Adipocyte (in vitro differentiated cells): ENCODE results near the gene OBI1.

Experiments used
- DNase-seq: peaks from one replicate; pipeline ENCODE4 v3.0.0-alpha.2; 2015; ENCODE audit warnings: low read depth
- H3K27me3 ChIP-seq: replicated peaks from 2 replicates; pipeline ENCODE4 v1.7.0; 2013; ENCODE audit warnings: mild to moderate bottlenecking, low read length, moderate library complexity; ENCODE audit not compliant: control insufficient read depth, insufficient read depth
- H3K36me3 ChIP-seq: 2 replicates; pipeline ENCODE4 v1.7.0; 2013; ENCODE audit warnings: low read length, mild to moderate bottlenecking, moderate library complexity; ENCODE audit not compliant: control insufficient read depth, insufficient read depth, severe bottlenecking
- H3K4me1 ChIP-seq: 2 replicates; pipeline ENCODE4 v1.7.0; 2013; ENCODE audit warnings: mild to moderate bottlenecking, low read length, moderate library complexity; ENCODE audit not compliant: control insufficient read depth, insufficient read depth
- H3K4me3 ChIP-seq: 2 replicates; pipeline ENCODE4 v1.7.0; 2013; ENCODE audit warnings: mild to moderate bottlenecking, low read length, moderate library complexity
- H3K9ac ChIP-seq: 2 replicates; pipeline ENCODE4 v1.7.0; 2013; ENCODE audit warnings: mild to moderate bottlenecking, low read length, moderate library complexity
- H3K9me3 ChIP-seq: 2 replicates; pipeline ENCODE4 v1.7.0; 2013; ENCODE audit warnings: mild to moderate bottlenecking, low read length, moderate library complexity; ENCODE audit not compliant: control insufficient read depth

The OBI1 gene

DNA sequence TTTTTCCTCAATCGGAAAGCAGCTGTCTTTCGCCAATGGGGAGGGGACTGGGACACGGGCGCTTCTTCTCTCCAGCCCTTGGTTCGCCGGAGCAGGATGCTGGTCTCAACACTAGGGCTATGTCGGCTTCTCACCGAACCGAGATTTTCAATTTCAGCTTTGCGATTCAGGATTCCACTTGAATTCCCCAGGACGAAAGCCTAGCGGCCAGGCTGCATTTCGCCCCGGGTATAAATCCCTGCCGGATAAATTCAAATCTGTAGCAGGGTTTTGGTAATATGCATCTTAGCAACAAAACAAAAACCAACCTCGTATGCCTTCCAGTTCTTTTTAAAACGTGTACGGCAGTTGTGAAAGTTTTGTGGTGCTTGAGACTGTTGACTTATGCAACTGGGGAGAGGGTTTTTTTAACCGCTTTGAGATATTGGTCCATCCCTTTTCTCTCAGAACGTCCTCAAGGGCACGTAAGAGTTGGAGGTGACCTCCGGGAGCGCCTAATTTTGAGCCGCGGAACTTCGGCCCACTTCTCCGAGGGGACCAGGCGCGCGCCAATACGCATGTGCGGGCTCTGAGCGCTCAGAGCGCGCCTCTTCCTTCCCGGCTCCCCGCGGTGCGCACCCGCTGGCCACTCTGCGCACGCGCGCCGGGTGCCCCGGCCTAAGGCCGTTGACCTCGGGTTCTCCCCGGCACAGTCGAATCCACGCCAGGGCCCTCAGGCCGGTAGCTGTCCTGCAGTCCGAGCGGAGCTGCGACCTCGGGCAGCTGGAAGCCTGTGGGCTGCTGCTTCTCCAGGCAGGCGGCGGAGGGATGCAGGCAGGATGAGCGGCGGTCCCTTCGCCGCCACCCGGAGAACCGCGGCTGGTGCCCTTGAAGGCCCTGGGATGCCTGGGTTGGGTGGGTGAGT is 63.2 kb downstream of the OBI1 start:
- Histone ChIP-seq H3K4me1 (no peaks in the 10 kb centered on the region), H3K4me3 (no peak overlapping the region), H3K36me3 (no peaks in the 10 kb centered on the region), H3K9ac (no peak overlapping the region), H3K27me3 (peaks cover 99% of the 10 kb centered on the region), H3K9me3 (peaks cover 15% of the 10 kb centered on the region)
- DNase-seq = no peak

DNA sequence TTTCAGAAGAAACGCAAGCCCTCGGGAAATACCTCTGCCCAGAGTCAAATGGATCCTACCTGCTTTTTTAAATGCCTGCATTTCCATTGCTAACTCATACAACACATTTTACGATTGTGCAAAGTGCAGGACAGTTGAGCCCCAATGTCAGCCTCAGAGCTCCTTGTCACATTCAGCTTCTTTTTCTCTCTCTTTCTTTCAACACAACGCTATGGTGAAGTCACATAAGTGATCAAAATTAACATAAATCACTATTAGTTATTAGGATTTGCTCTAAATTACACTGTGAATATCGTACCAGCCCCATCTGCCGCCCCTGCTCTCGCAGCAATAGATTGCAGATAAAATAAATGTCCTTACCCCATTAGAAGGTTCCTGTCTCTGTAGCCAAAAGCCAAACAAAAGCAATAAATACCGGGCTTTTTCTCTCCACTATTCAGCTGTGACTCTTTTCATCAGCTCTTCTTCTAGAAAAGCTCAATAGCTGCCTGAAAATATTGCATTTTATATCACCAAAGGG is 64.4 kb downstream of the OBI1 start:
- no peak for DNase-seq
- Histone ChIP-seq H3K4me1 (no peaks in the 10 kb centered on the region), H3K27me3 (peaks cover 96% of the 10 kb centered on the region), H3K9ac (no peak overlapping the region), H3K36me3 (no peaks in the 10 kb centered on the region), H3K4me3 (no peak overlapping the region), H3K9me3 (peaks cover 13% of the 10 kb centered on the region)

DNA sequence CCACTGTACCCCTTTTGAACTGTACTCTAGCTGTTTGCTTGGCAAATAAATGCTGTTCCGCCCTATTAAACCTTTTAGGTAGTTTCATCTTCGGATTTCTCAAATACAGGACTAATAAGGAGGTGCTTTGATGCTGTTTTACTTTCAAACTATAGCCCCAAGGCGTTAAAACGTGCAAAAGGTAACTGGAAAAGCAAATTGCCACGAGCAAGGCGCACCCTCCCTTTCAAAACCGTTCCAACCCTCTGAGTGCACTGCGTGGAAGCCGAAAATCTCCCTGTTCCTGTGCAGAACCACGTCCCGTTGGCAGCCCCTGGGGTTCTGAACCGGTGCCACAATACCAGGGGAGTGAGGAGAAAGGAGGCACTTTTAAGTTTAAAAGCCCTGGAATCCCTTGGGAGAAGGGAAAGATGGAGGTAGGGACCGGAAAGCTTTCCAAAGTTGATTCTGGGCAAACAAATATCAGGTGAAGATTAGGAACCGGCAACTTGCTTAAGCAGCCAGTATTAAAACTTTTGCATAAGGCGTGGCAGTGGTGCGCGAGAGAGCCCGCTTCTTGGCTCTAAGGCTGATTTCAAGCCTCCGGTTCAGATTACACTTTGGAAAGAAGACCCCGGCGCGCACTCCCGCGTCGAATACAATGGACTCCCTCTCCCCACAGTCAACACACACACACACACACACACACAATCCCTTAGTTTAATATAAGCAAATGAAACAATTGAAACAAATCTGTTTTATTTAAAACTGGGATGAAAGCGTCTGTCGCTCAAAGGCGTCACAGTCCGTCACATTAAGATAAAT is 65.1 kb downstream of the OBI1 start:
- DNase-seq = no peak
- Histone ChIP-seq H3K9me3 (peaks cover 9% of the 10 kb centered on the region), H3K4me1 (no peaks in the 10 kb centered on the region), H3K36me3 (no peaks in the 10 kb centered on the region), H3K9ac (no peak overlapping the region), H3K4me3 (no peak overlapping the region), H3K27me3 (peaks cover 95% of the 10 kb centered on the region)

DNA sequence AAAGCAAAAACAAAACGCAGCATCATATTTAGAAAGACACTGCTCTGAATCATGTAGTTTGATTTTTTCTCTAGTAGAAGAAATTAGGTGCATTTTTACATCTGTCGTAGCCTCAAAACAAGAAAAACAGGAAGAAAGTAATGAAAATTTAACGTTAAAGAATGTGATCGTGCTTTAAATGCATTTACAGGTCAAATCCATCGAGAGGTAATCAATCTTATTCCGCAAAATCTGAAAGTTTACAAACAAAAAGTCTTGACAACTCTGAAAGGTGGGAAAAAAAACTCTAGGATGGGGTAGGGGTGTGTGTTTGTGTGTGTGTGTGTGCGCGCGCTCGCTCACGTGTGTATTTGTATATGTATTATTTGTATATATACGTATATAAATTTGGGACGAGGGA is 65.8 kb downstream of the OBI1 start:
- Histone ChIP-seq H3K9me3 (peaks cover 9% of the 10 kb centered on the region), H3K4me1 (no peaks in the 10 kb centered on the region), H3K4me3 (no peak overlapping the region), H3K27me3 (peaks cover 95% of the 10 kb centered on the region), H3K9ac (no peak overlapping the region), H3K36me3 (no peaks in the 10 kb centered on the region)
- DNase-seq = no peak

DNA sequence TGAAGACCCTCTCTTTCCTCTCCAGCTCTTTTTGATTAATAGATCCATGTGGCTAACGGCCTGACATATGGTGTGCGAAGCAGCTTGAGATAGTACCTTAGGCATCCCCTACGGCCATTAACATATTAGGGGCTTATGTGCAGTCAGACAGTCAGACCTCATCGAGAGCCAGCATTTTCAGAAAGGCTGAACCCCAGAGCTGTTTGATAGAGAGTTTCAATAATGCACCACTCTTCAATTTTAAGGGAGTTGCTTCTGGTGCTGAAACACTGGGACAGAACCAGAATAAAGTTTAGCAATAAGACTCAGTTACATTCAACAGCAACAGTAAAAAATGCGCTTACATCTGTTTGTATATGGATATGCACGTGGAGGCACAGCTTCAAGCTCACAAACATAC is 66.4 kb downstream of the OBI1 start:
- no peaks in the 10 kb centered on the region for H3K36me3 ChIP-seq
- no peak overlapping the region for H3K9ac ChIP-seq
- H3K9me3 ChIP-seq = peaks cover 4% of the 10 kb centered on the region
- no peak for DNase-seq
- peaks cover 95% of the 10 kb centered on the region for H3K27me3 ChIP-seq
- no peak overlapping the region for H3K4me3 ChIP-seq
- H3K4me1 ChIP-seq = no peaks in the 10 kb centered on the region

DNA sequence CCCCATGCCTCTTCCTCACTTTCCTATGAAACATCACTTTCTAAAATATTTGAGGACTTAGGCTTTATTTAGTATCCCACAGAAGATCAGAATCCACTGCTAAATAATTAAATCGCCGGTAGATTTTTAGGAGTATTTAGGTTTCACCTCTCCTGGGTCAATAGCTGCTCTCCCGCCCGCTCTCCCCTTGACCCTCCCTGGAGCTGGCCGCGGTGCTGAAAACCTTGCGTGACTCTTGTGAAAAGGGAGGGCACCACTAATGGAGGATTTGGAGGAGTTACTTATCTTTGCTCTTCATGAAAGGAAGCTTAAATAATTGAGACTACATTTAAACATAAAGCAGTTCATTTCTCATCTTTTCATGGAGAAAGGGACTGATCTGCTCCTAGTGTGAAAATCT is 69.7 kb downstream of the OBI1 start:
- H3K36me3 ChIP-seq = no peaks in the 10 kb centered on the region
- H3K9ac ChIP-seq = no peak overlapping the region
- H3K27me3 ChIP-seq = peaks cover 81% of the 10 kb centered on the region
- DNase-seq = no peak
- H3K4me1 ChIP-seq = no peaks in the 10 kb centered on the region
- peaks cover 9% of the 10 kb centered on the region for H3K9me3 ChIP-seq
- H3K4me3 ChIP-seq = no peak overlapping the region

DNA sequence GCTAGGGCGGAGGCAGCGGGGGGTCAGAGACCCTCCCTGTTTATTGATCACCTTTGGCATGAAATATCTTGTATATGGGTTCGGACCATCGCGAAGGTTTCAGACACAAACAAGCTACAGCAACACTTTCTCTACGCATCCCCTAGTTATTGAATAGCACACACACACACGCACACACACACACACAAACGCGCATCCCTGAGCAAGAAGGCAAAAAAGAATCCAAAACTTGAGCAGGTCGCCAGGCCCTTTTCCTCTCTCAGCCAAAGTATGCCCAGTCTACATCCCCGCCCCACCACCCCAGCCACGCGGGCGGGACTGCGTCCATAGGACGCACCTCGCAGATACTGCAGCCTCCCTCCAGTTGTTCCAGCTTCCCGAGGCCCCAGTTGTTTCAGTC is 71.6 kb downstream of the OBI1 start:
- H3K27me3 ChIP-seq = peaks cover 62% of the 10 kb centered on the region
- H3K4me3 ChIP-seq = no peak overlapping the region
- DNase-seq = no peak
- no peaks in the 10 kb centered on the region for H3K36me3 ChIP-seq
- peaks cover 6% of the 10 kb centered on the region for H3K9me3 ChIP-seq
- H3K4me1 ChIP-seq = no peaks in the 10 kb centered on the region
- H3K9ac ChIP-seq = no peak overlapping the region

DNA sequence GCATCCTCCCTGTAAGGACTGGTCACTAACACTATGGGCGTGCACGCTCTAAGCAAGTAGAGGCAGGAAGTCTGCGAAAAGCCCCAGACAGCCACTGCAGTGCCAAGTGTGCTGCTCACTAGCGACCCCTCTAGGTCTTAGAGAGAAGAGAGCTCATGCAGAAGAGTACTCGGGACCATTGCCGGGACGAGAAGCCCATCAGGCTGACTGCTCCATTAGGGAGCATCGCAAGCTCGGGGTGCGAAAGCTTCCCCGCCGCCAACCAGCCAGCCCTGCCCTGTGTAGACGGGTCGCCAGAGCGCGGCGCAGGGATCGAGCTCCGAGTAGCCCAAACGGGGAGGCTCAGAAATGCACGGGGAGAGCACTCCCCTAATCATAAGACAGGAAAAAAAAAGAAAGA is 72.2 kb downstream of the OBI1 start:
- no peaks in the 10 kb centered on the region for H3K36me3 ChIP-seq
- no peak overlapping the region for H3K4me3 ChIP-seq
- H3K4me1 ChIP-seq = no peaks in the 10 kb centered on the region
- H3K9me3 ChIP-seq = peaks cover 6% of the 10 kb centered on the region
- H3K9ac ChIP-seq = no peak overlapping the region
- H3K27me3 ChIP-seq = peaks cover 57% of the 10 kb centered on the region
- DNase-seq = no peak

DNA sequence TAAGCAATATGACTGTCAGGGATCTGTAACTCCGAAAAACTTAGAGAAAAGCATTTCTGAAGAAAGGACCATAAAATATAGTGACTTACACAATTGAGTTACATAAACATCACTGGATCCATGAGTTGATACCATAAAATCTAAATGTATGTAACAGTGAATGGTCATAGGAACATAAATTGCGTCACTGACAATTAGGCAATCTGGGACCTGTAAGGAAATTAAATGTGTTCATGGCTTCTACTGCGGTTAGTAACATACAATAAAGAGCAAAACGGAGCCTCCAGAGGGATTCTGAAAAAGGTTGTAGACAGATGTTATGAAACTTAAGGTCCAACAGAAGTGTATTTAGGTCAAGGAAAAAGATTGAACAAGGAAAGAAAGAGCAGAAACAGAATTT is 82.7 kb downstream of the OBI1 start:
- Histone ChIP-seq H3K4me3 (no peak overlapping the region), H3K36me3 (no peaks in the 10 kb centered on the region), H3K9ac (no peak overlapping the region), H3K27me3 (peaks cover 8% of the 10 kb centered on the region), H3K4me1 (no peaks in the 10 kb centered on the region), H3K9me3 (peaks cover 3% of the 10 kb centered on the region)
- no peak for DNase-seq

DNA sequence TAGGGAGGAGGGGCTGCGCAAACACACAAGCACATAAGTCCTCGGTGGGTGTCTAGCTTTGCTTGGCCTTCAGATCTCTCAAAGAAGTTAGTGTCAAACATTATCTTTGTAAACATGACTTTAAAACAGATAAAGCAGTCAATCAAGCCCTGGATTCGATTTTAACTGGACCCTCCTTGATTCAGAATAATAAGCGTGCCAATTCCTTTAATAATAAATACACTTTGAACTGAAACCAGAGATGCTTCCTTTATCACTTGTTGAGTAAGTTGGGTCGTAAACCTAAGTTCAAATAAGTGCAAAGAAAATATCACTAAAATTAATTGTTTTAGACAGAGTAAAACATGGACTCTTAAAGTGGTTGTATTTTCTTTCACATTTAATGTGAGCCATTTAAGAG is 86.5 kb downstream of the OBI1 start:
- Histone ChIP-seq H3K9ac (no peak overlapping the region), H3K4me3 (no peak overlapping the region), H3K4me1 (no peaks in the 10 kb centered on the region), H3K36me3 (no peaks in the 10 kb centered on the region), H3K27me3 (no peaks in the 10 kb centered on the region), H3K9me3 (peaks cover 3% of the 10 kb centered on the region)
- DNase-seq = no peak

DNA sequence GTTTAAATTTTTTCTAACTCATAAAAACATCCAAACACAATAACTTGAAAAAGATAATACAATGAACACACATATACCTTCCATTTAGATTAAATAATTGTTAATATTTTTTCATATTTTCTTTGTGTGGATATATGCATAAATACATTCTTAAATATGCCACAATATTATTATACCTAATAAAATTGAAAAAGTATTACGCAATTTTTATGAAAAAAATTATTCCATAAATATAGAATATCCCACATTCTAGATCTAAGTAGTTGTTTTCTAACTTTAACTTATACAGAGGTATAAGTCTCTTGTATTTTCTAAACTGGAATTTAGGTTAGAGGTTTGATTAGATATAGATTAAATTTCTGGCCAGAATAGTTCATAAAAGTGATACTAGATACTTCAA is 89.9 kb downstream of the OBI1 start:
- H3K9ac ChIP-seq = no peak overlapping the region
- no peaks in the 10 kb centered on the region for H3K36me3 ChIP-seq
- no peaks in the 10 kb centered on the region for H3K27me3 ChIP-seq
- DNase-seq = no peak
- no peaks in the 10 kb centered on the region for H3K9me3 ChIP-seq
- H3K4me3 ChIP-seq = no peak overlapping the region
- no peaks in the 10 kb centered on the region for H3K4me1 ChIP-seq
